GM13977 (cell line): ENCODE data around the gene CBFA2T3.

ENCODE experiments used
- DNase-seq: peaks from one replicate; pipeline ENCODE4 v3.0.0; 2012; ENCODE audit warnings: low spot score
- CTCF ChIP-seq: IDR thresholded peaks from 2 replicates; pipeline ENCODE4 v1.5.1; 2012; ENCODE audit warnings: mild to moderate bottlenecking, control low read depth; ENCODE audit not compliant: insufficient read depth; ENCODE audit errors: extremely low read depth, missing control alignments
- in situ Hi-C: fragments of 300-500 bp; cut with MboI; formaldehyde crosslinking; loops from one replicate; pipeline ENCODE4 v1.12.0; 2022; ENCODE audit warnings: low sequenced_read_pairs, low pct_unique_long_range_greater_than_20kb, mixed read lengths, inconsistent platforms; ENCODE audit not compliant: unreplicated experiment

CBFA2T3 gene

GRCh38 chr16:89000207-89000959 is 23.4 kb upstream of the CBFA2T3 start:
- no peak for TF ChIP-seq CTCF
- DNase-seq: no peak
- in situ Hi-C loops: no loop called here

DNA sequence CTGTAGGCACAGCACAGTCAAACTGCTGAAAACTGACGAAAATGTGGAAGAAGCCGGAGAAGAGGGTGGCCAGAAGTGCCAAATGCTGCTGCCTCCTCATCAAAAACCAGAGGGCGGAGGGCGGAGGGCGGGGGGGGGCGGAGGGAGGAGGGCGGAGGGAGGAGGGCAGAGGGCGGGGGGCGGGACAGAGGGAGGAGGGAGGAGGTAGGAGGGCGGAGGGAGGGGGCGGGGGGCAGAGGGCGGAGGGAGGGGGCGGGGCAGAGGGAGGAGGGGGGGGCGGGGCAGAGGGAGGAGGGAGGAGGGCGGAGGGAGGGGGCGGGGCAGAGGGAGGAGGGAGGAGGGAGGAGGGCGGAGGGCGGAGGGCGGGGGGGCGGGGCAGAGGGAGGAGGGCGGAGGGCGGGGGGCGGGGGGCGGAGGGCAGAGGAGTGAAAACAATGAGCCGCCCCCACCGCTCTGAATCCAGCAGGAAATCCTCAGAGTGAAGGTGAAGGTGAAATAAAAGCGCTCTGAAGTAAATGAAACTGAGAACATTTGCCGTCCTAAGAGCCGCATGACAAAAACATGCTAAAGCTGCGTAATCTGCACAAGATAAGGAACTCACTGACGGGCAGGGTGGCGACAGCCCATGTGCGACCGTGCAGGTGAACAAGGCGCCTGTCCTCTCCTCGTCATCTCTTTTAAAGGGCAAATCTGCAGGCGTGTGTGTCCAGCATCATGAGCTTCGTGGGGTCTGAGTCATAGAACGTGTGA is 22.6 kb upstream of the CBFA2T3 start:
- no peak for DNase-seq
- in situ Hi-C loops: no loop called here
- TF ChIP-seq CTCF: no peak

- in situ Hi-C loops: no loop called here
- TF ChIP-seq CTCF: no peak
- no peak for DNase-seq
Measured at GRCh38 chr16:88995746-88996535, 18.9 kb upstream of the CBFA2T3 start.

DNA sequence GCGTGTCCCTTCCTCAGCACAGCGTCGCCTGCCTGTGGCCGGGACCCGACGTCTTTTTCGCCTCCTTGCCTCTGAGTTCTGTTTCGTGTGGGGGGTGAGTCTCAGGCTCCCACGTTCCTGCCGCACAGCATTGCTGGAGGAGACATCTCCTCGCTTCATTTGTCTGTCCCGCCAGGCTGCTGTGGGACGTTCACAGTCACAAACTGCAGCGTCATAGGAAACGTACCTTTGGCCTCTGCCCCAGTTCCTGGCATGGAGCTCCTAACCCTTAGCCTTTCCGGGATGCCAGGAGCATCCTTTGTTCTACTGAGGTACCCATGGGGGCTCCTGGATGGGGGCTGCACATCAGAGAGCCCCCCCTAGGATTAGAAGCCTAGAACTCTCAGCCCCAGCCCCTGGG is 18.2 kb upstream of the CBFA2T3 start:
- no peak for TF ChIP-seq CTCF

GRCh38 chr16:88994695-88995094 is 17.7 kb upstream of the CBFA2T3 start:
- no peak for DNase-seq
- no peak for TF ChIP-seq CTCF
- in situ Hi-C loops: no loop called here

More for the DNA sequence above, 18.2 kb upstream of the CBFA2T3 start:
- DNase-seq: no peak
- in situ Hi-C loops: no loop called here

DNA sequence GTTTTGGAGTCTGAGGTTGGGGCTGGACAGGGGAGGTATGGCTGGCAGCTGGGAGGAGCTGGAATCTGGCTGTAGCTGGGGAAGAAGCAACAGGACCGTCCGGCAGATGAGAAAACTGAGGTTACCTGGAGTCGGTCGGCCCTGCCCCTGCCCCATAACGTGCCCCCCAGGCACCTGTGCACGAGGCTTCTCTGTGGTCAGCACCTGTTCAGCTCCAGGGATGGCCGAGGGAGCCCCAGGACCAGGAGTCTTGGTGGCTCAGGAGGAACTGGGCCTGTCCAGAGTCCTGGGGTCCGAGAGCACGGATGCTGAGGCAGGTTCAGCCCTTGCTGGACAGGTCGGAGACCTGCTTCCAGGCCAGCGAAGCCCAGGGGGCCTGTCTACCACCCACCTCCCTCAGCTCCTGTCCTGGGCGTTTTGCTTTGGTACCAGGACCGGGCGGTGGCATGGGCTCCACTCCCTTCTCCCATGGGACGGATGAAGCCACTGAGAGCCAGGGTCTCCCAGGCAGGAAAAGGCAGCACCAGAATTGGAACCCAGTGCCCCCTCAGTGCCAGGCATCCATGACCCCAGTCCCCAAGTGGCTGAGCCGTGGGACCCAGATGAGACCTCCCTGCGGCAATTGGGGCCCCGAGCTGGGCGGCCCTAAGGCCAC is 17.1 kb upstream of the CBFA2T3 start:
- TF ChIP-seq CTCF: no peak
- no peak for DNase-seq
- in situ Hi-C loops: no loop called here
